ENCODE measurements around the gene PRR36.

- TF ChIP-seq CTCF (IDR thresholded peaks at IDR 0.05) (no peak), POLR2A (IDR thresholded peaks at IDR 0.05) (no peak), EP300 (IDR thresholded peaks at IDR 0.05) (no peak)
These were observed 28.0 kb downstream of the PRR36 start for GRCh38 chr19:7846155-7846646.

Data from sigmoid colon (tissue), 4 donors.